Measurements from ENCODE around the gene STRIT1. TPM values are rescaled to one million over a fixed set of nuclear protein-coding genes. Genes with fewer than 3 reads are reported as not detected.

The STRIT1 gene
- total and polyA plus RNA-seq, 2 experiments from 2014 or later, result 0.60 to 1.4 TPM

DNA sequence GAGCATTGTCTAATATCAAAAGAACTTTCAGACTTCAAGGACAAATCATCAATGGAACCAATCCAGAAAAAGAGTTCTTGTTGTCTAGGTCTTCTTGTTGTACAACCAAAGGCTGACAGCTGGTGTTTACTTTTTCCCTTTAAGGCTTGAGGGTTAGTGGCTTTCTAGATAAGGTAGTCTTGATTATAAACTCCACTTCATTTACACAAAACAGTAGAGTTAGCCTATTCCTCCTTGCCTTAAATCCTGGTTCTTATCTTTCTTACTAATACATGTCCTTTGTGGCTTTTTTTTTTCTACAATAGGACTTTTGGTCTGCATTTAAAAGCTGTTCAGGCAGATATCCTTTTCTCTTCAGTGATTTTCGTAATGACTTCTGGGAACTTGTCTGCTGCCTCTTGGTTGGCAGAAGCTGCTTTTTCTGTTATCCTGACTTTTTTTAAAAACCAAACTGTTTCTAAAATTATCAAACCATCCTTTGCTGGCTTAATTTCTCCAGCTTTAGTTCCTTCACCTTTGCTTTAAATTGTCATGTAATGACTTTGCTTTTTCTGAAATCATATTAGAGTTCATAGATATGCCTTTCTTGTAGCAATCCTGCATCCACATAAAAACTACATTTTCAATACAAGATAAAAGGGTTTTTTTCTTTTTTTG lies 44.8 kb downstream of the STRIT1 start:
- H3K79me2 ChIP-seq, result no peaks in the 10 kb centered on the region
- DNase-seq (ENCODE audit: low spot score), result no peak
- no peaks in the 10 kb centered on the region for H3K9me3 ChIP-seq (ENCODE audit: low read depth)
- H3K27ac ChIP-seq, result no peak overlapping the region
- TF ChIP-seq EZH2 (IDR thresholded peaks at IDR 0.05; ENCODE audit: borderline replicate concordance), result no peak
- TF ChIP-seq, protein P1, sequence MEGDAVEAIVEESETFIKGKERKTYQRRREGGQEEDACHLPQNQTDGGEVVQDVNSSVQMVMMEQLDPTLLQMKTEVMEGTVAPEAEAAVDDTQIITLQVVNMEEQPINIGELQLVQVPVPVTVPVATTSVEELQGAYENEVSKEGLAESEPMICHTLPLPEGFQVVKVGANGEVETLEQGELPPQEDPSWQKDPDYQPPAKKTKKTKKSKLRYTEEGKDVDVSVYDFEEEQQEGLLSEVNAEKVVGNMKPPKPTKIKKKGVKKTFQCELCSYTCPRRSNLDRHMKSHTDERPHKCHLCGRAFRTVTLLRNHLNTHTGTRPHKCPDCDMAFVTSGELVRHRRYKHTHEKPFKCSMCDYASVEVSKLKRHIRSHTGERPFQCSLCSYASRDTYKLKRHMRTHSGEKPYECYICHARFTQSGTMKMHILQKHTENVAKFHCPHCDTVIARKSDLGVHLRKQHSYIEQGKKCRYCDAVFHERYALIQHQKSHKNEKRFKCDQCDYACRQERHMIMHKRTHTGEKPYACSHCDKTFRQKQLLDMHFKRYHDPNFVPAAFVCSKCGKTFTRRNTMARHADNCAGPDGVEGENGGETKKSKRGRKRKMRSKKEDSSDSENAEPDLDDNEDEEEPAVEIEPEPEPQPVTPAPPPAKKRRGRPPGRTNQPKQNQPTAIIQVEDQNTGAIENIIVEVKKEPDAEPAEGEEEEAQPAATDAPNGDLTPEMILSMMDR (IDR thresholded peaks at IDR 0.05; ENCODE audit: poor library complexity), result no peak
- TF ChIP-seq EZH2phosphoT487 (IDR thresholded peaks at IDR 0.05; ENCODE audit: low read depth, severe bottlenecking, unreplicated experiment), result no peak
- no peak overlapping the region for H3K4me3 ChIP-seq
- WGBS (ENCODE audit: low lambda C conversion rate, missing lambda C conversion rate), result 60% methylated on average over 1 of the region's 1 CpG
- H2AFZ ChIP-seq, result no peak overlapping the region
- H3K36me3 ChIP-seq (replicated peaks; ENCODE audit: insufficient read depth, low read depth), result no peaks in the 10 kb centered on the region
- no peaks in the 10 kb centered on the region for H4K20me1 ChIP-seq (ENCODE audit: insufficient read depth, poor library complexity, severe bottlenecking)
- no peaks in the 10 kb centered on the region for H3K27me3 ChIP-seq
- H3K9me2 ChIP-seq (replicated peaks; ENCODE audit: insufficient read depth), result no peaks in the 10 kb centered on the region
- no peaks in the 10 kb centered on the region for H3K4me1 ChIP-seq (ENCODE audit: insufficient read depth)
- H3K4me2 ChIP-seq, result no peak overlapping the region

DNA sequence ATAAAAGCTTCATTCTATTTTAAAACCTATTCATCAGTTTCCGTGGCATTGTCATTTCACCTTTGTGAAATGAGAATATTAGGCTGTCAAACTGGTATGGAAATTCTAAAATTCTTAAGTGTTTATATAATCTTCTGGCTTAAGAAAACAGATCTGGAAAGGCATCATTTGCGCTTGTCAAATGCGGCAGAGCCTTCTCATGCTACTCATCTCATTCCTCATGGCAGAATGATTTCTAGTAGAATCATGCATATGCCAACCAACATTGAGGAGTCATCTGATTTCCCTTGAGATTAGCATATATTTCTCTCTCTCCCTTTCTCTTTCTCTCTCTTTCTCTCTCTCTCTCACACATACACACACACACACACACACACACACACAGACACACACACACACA lies 48.8 kb downstream of the STRIT1 start:
- H3K4me3 ChIP-seq, result no peak overlapping the region
- no peak overlapping the region for H3K27ac ChIP-seq

DNA sequence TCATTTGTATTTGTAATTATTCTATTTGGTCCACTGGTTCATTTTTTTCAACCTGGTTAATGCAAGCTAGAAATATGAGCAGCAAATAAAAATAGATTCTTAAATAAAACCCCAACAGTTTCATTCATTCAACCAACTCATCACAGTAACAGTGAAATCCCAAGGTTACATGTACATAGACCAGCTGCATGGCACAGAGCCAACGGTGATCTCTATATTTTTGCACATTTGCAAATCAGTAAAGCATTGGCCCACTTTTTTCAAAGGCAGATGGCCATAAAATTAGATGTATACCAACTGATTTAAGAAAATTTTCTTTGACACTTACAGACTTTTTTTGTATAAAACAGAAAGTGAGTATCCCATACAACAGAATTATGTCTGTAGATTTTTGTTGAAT lies 49.3 kb downstream of the STRIT1 start:
- no peak overlapping the region for H3K27ac ChIP-seq
- 81% methylated on average over 1 of the region's 1 CpG for WGBS (ENCODE audit: low lambda C conversion rate, missing lambda C conversion rate)
- TF ChIP-seq EZH2phosphoT487 (IDR thresholded peaks at IDR 0.05; ENCODE audit: low read depth, severe bottlenecking, unreplicated experiment), result no peak
- TF ChIP-seq, protein P1 (IDR thresholded peaks at IDR 0.05; ENCODE audit: poor library complexity), result no peak
- TF ChIP-seq EZH2 (IDR thresholded peaks at IDR 0.05; ENCODE audit: borderline replicate concordance), result no peak

More for the DNA sequence above, 48.8 kb downstream of the STRIT1 start:
- Histone ChIP-seq H2AFZ (no peak overlapping the region), H3K9me2 (replicated peaks; ENCODE audit: insufficient read depth) (no peaks in the 10 kb centered on the region), H3K9me3 (ENCODE audit: low read depth) (no peaks in the 10 kb centered on the region), H3K79me2 (no peaks in the 10 kb centered on the region), H3K36me3 (replicated peaks; ENCODE audit: insufficient read depth, low read depth) (no peaks in the 10 kb centered on the region), H3K27me3 (no peaks in the 10 kb centered on the region), H3K4me2 (no peak overlapping the region), H4K20me1 (ENCODE audit: insufficient read depth, poor library complexity, severe bottlenecking) (no peaks in the 10 kb centered on the region), H3K4me1 (ENCODE audit: insufficient read depth) (no peaks in the 10 kb centered on the region)
- TF ChIP-seq EZH2 (IDR thresholded peaks at IDR 0.05; ENCODE audit: borderline replicate concordance) (no peak), EZH2phosphoT487 (IDR thresholded peaks at IDR 0.05; ENCODE audit: low read depth, severe bottlenecking, unreplicated experiment) (no peak)
- TF ChIP-seq, protein P1 (IDR thresholded peaks at IDR 0.05; ENCODE audit: poor library complexity), result no peak
- WGBS (ENCODE audit: low lambda C conversion rate, missing lambda C conversion rate), result 88% methylated on average over 3 of the region's 3 CpGs
- DNase-seq (ENCODE audit: low spot score), result no peak

More for the DNA sequence above, 49.3 kb downstream of the STRIT1 start:
- H3K36me3 ChIP-seq (replicated peaks; ENCODE audit: insufficient read depth, low read depth), result no peaks in the 10 kb centered on the region
- no peak overlapping the region for H2AFZ ChIP-seq
- no peaks in the 10 kb centered on the region for H3K79me2 ChIP-seq
- H3K9me2 ChIP-seq (replicated peaks; ENCODE audit: insufficient read depth), result no peaks in the 10 kb centered on the region
- no peaks in the 10 kb centered on the region for H3K4me1 ChIP-seq (ENCODE audit: insufficient read depth)
- no peaks in the 10 kb centered on the region for H4K20me1 ChIP-seq (ENCODE audit: insufficient read depth, poor library complexity, severe bottlenecking)
- no peaks in the 10 kb centered on the region for H3K9me3 ChIP-seq (ENCODE audit: low read depth)
- DNase-seq (ENCODE audit: low spot score), result no peak
- no peak overlapping the region for H3K4me2 ChIP-seq
- H3K4me3 ChIP-seq, result no peak overlapping the region
- H3K27me3 ChIP-seq, result no peaks in the 10 kb centered on the region

Data from hepatocyte (in vitro differentiated cells).